SH-SY5Y (cell line): Measurements from ENCODE around the gene ARFGAP1.

Experiments
- GATA2 ChIP-seq: IDR thresholded peaks from 2 replicates; pipeline ENCODE4 v1.6.1; 2011; ENCODE audit warnings: mild to moderate bottlenecking, low read depth, low read length
- GATA3 ChIP-seq: IDR thresholded peaks from 2 replicates; pipeline ENCODE4 v1.6.1; 2011; ENCODE audit warnings: low read depth, mild to moderate bottlenecking, low read length, moderate library complexity

DNA sequence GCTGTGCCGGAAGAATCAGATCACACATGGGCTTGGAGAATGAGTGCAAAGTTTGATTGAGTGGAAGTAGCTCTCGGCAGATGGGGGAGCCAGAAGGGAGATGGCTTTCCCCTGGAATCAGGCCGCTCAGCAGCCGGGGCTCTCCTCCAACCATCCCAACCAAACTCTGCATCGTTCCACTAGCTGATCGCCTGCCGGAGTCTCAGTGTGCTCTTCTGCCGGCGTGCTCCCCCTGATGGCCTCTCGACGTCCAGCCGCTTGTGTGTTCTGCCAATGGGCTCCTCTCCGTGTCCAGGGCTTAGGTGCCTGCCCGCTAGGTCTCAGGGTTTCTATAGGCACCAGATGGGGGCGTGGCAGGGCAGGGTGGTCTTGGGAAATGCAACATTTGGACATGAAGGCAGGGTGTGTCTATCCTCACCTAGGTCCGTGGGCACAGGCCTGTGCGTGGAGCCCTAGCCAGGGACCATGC lies 41.8 kb upstream of the ARFGAP1 start:
- TF ChIP-seq GATA2 (no peak), GATA3 (no peak)
